ENCODE measurements around the gene JARID2. TPM values are rescaled to one million over a fixed set of nuclear protein-coding genes. Genes with fewer than 3 reads are reported as not detected.

Gene JARID2
- total RNA-seq, 1 experiment from 2014 or later: 23.6 TPM

DNA sequence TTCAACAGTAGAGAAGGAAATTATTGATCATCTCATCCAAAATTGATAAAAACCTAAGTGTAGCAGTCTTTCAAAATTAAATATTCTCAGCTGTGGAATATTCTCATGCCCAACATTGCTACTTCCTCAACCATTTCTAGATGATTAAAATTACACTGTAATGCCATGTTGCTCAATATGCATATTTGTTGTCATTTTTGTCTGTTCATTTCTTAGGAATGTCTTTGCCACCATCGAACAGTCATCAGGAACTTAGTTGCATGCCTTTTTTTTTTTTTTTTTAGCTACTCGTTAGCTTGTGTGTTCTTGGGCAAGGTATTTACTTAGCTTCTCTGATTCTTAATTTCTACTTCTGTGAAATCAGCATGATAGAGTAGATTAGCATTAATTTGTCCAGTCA, 228.3 kb downstream of the JARID2 start:
- no TSS peak for BruUV-seq (replicated peaks)
- no peak for TF ChIP-seq POLR2A (IDR thresholded peaks at IDR 0.05; ENCODE audit: borderline replicate concordance, extremely low read depth, insufficient read depth, insufficient read length)
- no peak for TF ChIP-seq FOSL1 (IDR thresholded peaks at IDR 0.05; ENCODE audit: low read depth)
- TF ChIP-seq, protein P1, sequence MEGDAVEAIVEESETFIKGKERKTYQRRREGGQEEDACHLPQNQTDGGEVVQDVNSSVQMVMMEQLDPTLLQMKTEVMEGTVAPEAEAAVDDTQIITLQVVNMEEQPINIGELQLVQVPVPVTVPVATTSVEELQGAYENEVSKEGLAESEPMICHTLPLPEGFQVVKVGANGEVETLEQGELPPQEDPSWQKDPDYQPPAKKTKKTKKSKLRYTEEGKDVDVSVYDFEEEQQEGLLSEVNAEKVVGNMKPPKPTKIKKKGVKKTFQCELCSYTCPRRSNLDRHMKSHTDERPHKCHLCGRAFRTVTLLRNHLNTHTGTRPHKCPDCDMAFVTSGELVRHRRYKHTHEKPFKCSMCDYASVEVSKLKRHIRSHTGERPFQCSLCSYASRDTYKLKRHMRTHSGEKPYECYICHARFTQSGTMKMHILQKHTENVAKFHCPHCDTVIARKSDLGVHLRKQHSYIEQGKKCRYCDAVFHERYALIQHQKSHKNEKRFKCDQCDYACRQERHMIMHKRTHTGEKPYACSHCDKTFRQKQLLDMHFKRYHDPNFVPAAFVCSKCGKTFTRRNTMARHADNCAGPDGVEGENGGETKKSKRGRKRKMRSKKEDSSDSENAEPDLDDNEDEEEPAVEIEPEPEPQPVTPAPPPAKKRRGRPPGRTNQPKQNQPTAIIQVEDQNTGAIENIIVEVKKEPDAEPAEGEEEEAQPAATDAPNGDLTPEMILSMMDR (IDR thresholded peaks at IDR 0.05 in 2 of 3, conservative IDR thresholded peaks at IDR 0.05 in 1 of 3; ENCODE audit: borderline replicate concordance in 1 of 3, insufficient read depth in 1 of 3, low read depth in 2 of 3, low read length in 2 of 3): no peak
- TF ChIP-seq SRF (IDR thresholded peaks at IDR 0.05; ENCODE audit: low read depth): no peak
- no peak for TF ChIP-seq EZH2 (IDR thresholded peaks at IDR 0.05)
- TF ChIP-seq ZBTB33 (IDR thresholded peaks at IDR 0.05; ENCODE audit: extremely low read depth, insufficient replicate concordance, low read length): no peak
- TF ChIP-seq ZNF274 (IDR thresholded peaks at IDR 0.05; ENCODE audit: low read depth, low read length): no peak
- TF ChIP-seq ATF3 (IDR thresholded peaks at IDR 0.05): no peak
- no peak for TF ChIP-seq SP1 (IDR thresholded peaks at IDR 0.05; ENCODE audit: low read depth)
- no peak for TF ChIP-seq CBX3 (IDR thresholded peaks at IDR 0.05; ENCODE audit: low read depth)
- TF ChIP-seq POLR2AphosphoS5 (IDR thresholded peaks at IDR 0.05; ENCODE audit: low read depth, low read length): no peak
- no peak for TF ChIP-seq ELF1 (IDR thresholded peaks at IDR 0.05; ENCODE audit: borderline replicate concordance, low read depth)
- TF ChIP-seq CEBPB (IDR thresholded peaks at IDR 0.05; ENCODE audit: low read depth): no peak
- no peak for TF ChIP-seq EZH2phosphoT487 (IDR thresholded peaks at IDR 0.05; ENCODE audit: borderline replicate concordance)
- TF ChIP-seq YY1 (IDR thresholded peaks at IDR 0.05; ENCODE audit: extremely low read depth, insufficient replicate concordance, low read depth, low read length): no peak
- TF ChIP-seq RAD21 (IDR thresholded peaks at IDR 0.05; ENCODE audit: low read depth): no peak
- TF ChIP-seq REST (IDR thresholded peaks at IDR 0.05; ENCODE audit: low read depth): no peak
- TF ChIP-seq JUND (IDR thresholded peaks at IDR 0.05): no peak
- ChIA-PET RAD21 (ENCODE audit: low non-redundant PET in 1 of 2, low total read pairs in 2 of 2, uncharacterized antibody in 2 of 2, unreplicated experiment in 2 of 2) (no interaction called here), CTCF (no interaction called here), POLR2A (no interaction called here)
- Histone ChIP-seq H3K27ac (ENCODE audit: low read depth, low read length) (no peak overlapping the region), H3K9ac (ENCODE audit: low read length) (no peak overlapping the region), H3K4me3 (replicated peaks in 1 of 2; ENCODE audit: low read depth in 1 of 2, low read length in 2 of 2) (no peak overlapping the region), H3K27me3 (ENCODE audit: insufficient read depth, low read length) (no peaks in the 10 kb centered on the region), H3K79me2 (ENCODE audit: insufficient read depth, low read length) (no peaks in the 10 kb centered on the region; the same call in 1 of the 2 replicates), H3K4me2 (ENCODE audit: low read length) (no peak overlapping the region), H3K9me2 (ENCODE audit: insufficient read depth) (no peaks in the 10 kb centered on the region), H4K20me1 (ENCODE audit: insufficient read depth) (no peaks in the 10 kb centered on the region), H3K4me1 (ENCODE audit: control insufficient read depth in 1 of 2, insufficient read depth in 2 of 2, low read length in 2 of 2) (no peaks in the 10 kb centered on the region), H3K36me3 (ENCODE audit: control insufficient read depth in 1 of 2, insufficient read depth in 2 of 2, low read length in 2 of 2) (no peaks in the 10 kb centered on the region), H2AFZ (ENCODE audit: low read depth, low read length, poor library complexity, severe bottlenecking) (no peak overlapping the region), H3K9me3 (ENCODE audit: control insufficient read depth in 1 of 2, insufficient read depth in 1 of 2, low read depth in 1 of 2, low read length in 2 of 2) (no peaks in the 10 kb centered on the region)
- intact Hi-C loops (cut with micrococcal nuclease): no loop called here
- ATAC-seq (no peak), DNase-seq (ENCODE audit: low read depth, low spot score) (no peak)
